ENCODE results near the gene AHR. TPM values are rescaled to one million over a fixed set of nuclear protein-coding genes. Genes with fewer than 3 reads are reported as not detected.

Gene AHR
- 112 and 165 TPM in 2 replicates for total RNA-seq

DNA sequence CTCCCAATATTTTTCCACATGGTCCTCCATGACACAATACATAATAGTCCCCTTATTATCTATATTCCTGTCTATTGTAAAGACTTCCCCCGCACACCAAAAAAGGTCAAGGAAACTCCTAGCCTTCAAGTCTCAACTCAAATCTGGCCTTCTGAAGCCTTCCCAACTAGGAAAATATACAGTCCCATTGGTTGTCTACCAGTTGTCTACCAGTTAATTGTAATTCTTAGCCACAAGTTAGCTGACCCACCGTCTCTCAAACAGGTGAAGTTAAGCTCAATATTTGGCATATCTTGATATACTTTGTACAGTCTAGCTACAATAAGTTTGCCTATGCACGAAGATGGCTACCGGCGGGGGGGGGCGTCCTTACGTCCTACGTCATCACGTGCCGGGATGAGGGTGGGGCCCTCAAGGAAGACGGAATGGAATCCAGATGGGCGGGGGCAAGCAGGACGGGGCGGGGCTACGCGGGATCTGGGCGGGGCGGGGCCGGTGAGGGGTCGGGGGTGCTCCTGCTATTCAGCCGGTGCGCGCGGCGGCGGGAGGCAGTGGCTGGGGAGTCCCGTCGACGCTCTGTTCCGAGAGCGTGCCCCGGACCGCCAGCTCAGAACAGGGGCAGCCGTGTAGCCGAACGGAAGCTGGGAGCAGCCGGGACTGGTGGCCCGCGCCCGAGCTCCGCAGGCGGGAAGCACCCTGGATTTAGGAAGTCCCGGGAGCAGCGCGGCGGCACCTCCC, at the start of gene AHR:
TSS of gene AHR (plus strand) at position 551 of the 738 bp plus-strand sequence. CDS start 613 bp downstream, outside the sequence.

